Fibroblast of peridontal ligament (primary cell): ENCODE measurements around the gene SUSD3.
"Not testable (repeated sequence)": the region's sequence is repeated elsewhere in the genome, so short reads cannot be mapped to it uniquely, and the experiment has no call there.

Experiments
- DNase-seq: peaks from one replicate; pipeline ENCODE4 v3.0.0-alpha.2; 2010; ENCODE audit errors: extremely low read depth

Gene SUSD3

GRCh38 chr9:93092251-93092991 lies 33.9 kb downstream of the SUSD3 start:
- DNase-seq, result no peak

- no peak for DNase-seq
Measured at GRCh38 chr9:93093127-93093876, 34.8 kb downstream of the SUSD3 start.

- no peak for DNase-seq
Measured at GRCh38 chr9:93093877-93094657, 35.6 kb downstream of the SUSD3 start.

DNA sequence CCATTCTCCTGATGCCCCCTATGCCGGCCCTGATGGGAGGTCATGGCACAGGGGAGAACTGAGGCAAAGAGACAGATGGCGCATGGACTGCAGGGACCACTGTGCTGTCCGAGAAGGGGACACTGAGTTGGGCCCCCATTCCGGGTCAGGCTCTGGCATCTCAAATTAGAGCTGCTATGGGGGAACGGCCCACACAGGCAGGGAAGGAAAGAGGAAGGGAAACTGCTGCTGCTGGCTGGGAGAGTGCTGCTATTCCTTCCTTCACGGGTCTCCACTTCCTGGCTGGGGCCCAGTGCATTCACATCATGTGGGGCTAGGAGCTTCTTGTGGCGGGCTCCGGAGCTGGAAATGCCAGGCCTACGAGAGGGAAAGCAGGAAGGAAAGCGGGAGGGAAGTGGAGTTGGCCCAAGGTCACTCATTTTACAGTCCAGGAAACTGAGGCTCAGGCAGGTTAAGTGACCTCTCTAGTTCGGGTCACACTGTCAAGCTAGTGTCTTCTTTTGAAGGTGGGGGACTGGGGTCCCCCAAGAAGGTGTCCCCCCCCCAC lies 36.2 kb downstream of the SUSD3 start:
- DNase-seq, result no peak

GRCh38 chr9:93095205-93096130 lies 37.0 kb downstream of the SUSD3 start:
- peak; percentile 98 for DNase-seq

- peak; percentile 25 for DNase-seq
Measured at GRCh38 chr9:93096131-93096802, 37.8 kb downstream of the SUSD3 start, which contains the start of gene CARD19. Gene CARD19, plus strand, starts transcription at chr9:93096217. Its CDS starts 129 bp downstream, at chr9:93096346.

DNA sequence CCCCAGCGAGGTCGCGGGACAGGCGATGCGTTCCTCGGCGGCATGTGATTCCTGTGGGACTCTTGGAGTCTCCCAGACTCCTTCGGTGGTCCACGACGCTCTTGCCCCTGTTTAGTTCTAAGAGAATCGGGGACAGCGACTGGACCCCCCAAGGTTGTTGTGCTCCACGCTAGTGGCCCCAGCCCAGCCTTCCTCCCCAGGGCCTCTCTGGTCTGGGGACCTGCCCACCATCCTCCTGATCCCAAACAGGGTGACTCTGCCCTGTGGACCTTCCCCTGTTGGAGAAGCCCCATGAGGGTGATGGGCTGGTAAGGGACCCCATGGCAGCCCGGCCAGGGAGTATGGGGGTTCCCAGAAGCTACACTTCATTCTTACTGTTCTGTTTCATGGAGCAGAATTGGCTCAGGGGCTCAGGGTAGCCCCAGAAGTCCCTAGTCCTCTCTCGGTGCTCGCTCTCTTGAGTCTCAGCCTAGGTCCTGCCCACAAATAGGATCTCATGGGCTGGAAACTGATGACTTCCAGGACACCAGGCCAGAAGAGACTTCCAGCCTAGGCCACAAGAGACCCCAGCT lies 38.4 kb downstream of the SUSD3 start:
- no peak for DNase-seq

GRCh38 chr9:93097511-93098201 lies 39.2 kb downstream of the SUSD3 start:
- DNase-seq, result no peak

DNA sequence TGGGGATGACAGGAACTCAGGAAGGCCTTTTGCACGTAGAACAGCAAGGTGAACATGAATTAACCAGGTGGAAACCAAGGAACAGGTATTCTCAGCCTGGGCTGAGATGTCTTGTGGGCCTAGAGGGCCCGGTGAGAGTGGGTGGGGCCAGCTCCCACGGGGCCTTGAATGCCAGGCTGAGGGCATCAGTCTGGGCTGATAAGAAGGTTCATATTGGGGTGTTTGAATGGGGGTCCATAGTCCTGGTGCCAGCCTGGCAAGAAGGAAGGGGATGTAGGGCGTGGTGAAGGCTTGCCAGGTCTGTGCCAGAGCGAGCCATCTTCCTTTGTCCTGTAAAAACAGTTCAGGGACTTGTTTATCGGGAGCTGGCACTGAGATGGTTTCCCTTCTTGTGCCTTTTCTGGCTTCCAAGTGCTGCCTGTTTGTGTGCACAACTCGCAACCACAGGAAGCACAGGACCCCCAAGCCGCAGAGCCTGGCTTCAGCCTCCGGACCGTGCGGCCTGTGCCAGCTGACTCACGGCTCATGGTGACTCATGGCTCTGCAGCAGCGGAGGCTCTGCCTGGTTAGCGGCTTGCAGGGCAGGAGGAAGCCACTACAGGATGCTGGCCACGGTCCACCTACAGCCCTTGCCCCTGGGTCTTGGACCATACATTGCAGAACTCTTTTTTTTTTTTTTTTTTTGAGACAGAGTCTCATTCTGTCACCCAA lies 39.9 kb downstream of the SUSD3 start:
- peak; percentile 97 for DNase-seq

DNA sequence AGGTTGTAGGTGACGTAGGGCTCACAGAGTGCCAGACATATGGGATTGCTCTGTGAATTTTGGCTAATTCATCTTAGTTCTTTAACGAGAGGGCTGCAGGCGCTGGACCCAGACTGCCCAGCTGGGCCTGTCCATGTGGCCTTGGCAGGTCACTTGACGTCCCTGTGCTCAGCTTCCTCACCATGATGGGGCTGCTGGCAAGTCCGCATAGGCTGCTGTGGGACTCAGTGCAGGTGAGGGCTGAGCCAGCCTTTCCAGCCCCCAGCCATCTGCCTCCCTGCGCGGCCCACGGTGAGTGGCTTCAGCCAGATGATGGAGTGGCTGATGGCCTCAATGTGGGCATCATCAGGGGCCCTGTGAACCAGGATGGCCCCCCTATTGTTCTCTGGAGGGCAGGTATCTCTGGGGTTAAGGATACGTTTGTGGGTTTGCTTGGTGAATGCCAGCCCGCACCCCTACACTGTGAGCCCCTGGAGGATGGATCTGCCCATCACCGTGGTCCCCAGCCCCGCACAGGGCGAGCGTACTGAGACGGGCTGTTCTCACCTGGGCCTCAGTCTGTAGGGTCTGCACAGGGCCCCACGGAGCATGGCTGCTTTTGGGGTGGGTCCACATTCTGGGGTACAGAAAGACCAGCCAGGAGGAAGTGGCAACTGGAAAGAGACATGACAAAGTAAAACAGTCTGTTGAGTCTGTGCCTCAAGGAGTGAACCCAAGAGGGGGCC lies 41.2 kb downstream of the SUSD3 start:
- no peak for DNase-seq

GRCh38 chr9:93100276-93100636 lies 41.8 kb downstream of the SUSD3 start:
- DNase-seq, result no peak

GRCh38 chr9:93101086-93101485 lies 42.6 kb downstream of the SUSD3 start:
- DNase-seq, result not testable (repeated sequence)

GRCh38 chr9:93105620-93106019 lies 47.1 kb downstream of the SUSD3 start:
- no peak for DNase-seq

DNA sequence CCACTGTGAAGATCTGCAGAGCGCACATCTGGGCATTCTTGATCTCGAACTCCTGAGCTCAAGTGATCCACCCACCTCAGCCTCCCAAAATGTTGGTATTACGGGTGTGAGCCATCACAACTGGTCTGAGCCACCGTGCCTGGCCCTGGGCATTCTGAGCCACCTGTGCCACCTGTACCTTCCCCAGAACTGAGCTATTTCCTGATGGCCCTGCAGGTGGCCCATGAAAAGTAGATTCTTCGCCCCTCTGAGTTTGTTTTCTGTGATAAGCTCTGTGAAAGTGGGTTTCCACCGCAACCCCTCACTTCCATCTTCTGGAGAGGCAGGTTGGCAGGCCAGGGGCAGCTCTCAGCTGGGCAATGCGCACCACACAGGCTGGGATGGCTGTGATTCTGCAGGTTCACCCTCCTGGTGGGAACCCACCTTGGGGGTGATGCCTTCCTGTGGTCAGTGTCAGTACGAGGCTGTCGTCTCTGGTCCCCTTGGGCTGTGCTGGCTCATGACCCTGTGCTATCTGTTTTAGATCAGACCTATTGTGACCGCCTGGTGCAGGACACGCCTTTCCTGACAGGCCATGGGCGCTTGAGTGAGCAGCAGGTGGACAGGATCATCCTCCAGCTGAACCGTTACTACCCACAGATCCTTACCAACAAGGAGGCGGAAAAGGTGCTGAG lies 48.8 kb downstream of the SUSD3 start:
- no peak for DNase-seq

DNA sequence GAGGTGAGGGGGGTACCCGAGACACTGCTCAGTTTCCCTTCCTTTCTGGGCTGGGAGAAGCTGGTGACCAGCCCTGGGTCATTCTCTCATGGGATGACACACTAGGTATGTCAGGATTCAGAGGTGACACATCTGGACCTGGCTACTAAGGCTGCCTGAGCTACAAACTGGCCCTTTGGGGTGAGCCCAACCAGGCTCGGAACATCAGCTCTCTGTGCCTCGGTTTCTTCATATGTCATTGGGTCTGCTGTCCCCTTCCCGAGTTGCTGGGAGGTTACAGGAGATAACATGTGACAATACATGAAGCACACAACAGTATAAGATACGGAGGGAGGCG lies 49.3 kb downstream of the SUSD3 start:
- DNase-seq, result no peak

DNA sequence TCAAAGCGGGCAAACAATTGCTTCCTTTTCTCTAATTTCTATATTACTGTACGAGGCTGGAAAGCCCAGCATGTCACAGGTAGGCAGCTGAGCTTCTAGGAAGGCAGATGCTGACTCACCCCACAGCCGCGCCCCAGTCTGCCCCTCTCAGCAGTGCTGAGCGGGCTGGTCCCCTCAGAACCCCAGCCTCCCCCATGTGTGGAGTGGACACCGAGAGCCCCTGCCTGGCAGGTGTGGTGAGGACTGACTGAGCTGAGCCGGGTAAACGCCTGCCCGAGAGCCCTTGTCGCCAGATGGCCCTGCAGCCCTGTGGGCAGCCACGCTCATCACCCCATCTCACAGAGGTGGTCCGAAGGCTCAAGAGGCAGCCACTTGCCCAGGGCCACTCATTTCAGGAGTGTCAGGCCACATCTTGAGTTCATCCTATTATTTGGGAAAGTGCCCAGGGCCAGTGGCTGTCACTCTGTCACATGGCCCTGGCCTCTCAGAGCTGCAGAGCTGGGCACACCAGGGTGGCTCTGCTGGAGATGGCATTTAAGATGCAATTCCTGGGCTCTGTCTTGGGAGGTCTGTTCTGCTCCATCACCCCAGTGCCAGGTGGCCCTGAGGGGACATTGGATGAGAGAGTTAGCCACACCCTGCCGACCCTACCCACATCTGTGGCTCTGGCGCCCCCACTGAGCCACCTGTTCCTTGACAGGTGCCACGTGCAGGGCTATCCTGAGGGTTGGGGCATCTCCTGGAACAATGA lies 50.0 kb downstream of the SUSD3 start:
- DNase-seq, result no peak

GRCh38 chr9:93110311-93110855 lies 51.9 kb downstream of the SUSD3 start:
- DNase-seq, result no peak
